K562 (cell line): Measurements from ENCODE around the gene ZNF48. TPM values are rescaled to one million over a fixed set of nuclear protein-coding genes. Genes with fewer than 3 reads are reported as not detected.

Experiments used
- ASH1L ChIP-seq: fragments of 450-650 bp; IDR thresholded peaks from 2 replicates; pipeline ENCODE4 v1.6.1; 2018; ENCODE audit warnings: borderline replicate concordance, mild to moderate bottlenecking, low read depth; ENCODE audit not compliant: partially characterized antibody
- CBX2 ChIP-seq: fragments of 200-600 bp; sonication (generic); IDR thresholded peaks from one replicate; pipeline ENCODE4 v1.6.1; 2012; ENCODE audit warnings: mild to moderate bottlenecking, low read length, inconsistent platforms; ENCODE audit not compliant: insufficient read depth, poor library complexity, severe bottlenecking
- CC2D1A ChIP-seq: fragments of 450-650 bp; IDR thresholded peaks from 2 replicates; pipeline ENCODE4 v1.6.1; 2017; ENCODE audit warnings: mild to moderate bottlenecking
- DNMT1 ChIP-seq: fragments of 450-650 bp; IDR thresholded peaks from 2 replicates; pipeline ENCODE4 v1.6.1; 2016; ENCODE audit warnings: antibody characterized with exemption, mild to moderate bottlenecking
- E2F3 ChIP-seq: fragments of 250-450 bp; sonication (Bioruptor Pico); IDR thresholded peaks from 2 replicates; pipeline ENCODE4 v1.4.0; 2020; ENCODE audit warnings: mild to moderate bottlenecking
- GATA2 ChIP-seq: sonication (generic); formaldehyde crosslinking; IDR thresholded peaks from 2 replicates; pipeline ENCODE4 v1.4.0; 2020; ENCODE audit warnings: mild to moderate bottlenecking, missing genetic modification reagents
- HDGF ChIP-seq: fragments of 450-650 bp; IDR thresholded peaks from 2 replicates; pipeline ENCODE4 v1.6.1; 2016
- HOXB6 ChIP-seq: fragments of 250-450 bp; sonication (Bioruptor Pico); IDR thresholded peaks from 2 replicates; pipeline ENCODE4 v1.5.1; 2022; ENCODE audit warnings: mild to moderate bottlenecking, borderline replicate concordance
- IFI16 ChIP-seq: fragments of 250-450 bp; sonication (Bioruptor Pico); IDR thresholded peaks from 2 replicates; pipeline ENCODE4 v2.1.2; 2022; ENCODE audit warnings: mild to moderate bottlenecking, inconsistent platforms
- MEIS2 ChIP-seq: fragments of 450-650 bp; IDR thresholded peaks from 2 replicates; pipeline ENCODE4 v1.6.1; 2014; ENCODE audit warnings: mild to moderate bottlenecking; ENCODE audit not compliant: partially characterized antibody
- NFE2L1 ChIP-seq: fragments of 450-650 bp; IDR thresholded peaks from 2 replicates; pipeline ENCODE4 v1.6.1; 2016; ENCODE audit warnings: missing genetic modification characterization, low read depth, mild to moderate bottlenecking, missing compliant biosample characterization, moderate library complexity, borderline replicate concordance
- PHB ChIP-seq: fragments of 250-450 bp; sonication (Bioruptor Pico); IDR thresholded peaks from 2 replicates; pipeline ENCODE4 v1.5.0; 2021
- PHF21A ChIP-seq: fragments of 450-650 bp; IDR thresholded peaks from 2 replicates; pipeline ENCODE4 v1.6.1; 2017; ENCODE audit warnings: low read depth, borderline replicate concordance
- PTTG1 ChIP-seq: fragments of 450-650 bp; IDR thresholded peaks from 2 replicates; pipeline ENCODE4 v1.6.1; 2016; ENCODE audit warnings: low read depth, mild to moderate bottlenecking, missing genetic modification characterization, missing compliant biosample characterization
- TCFL5 ChIP-seq: fragments of 250-450 bp; sonication (Bioruptor Pico); conservative IDR thresholded peaks from 2 replicates; pipeline ENCODE4 v1.6.1; 2021; ENCODE audit warnings: mild to moderate bottlenecking, moderate library complexity, matching md5 sums
- TEAD1 ChIP-seq, 2 experiments: fragments of 450-650 bp in 1 of 2; sonication (generic) in 1 of 2; formaldehyde crosslinking; IDR thresholded peaks; 2 replicates each; pipeline versions ENCODE4 v1.4.0 to v1.8.0; 2020 to 2022; ENCODE audit warnings: mild to moderate bottlenecking in 2 of 2, missing genetic modification reagents in 1 of 2
- THRAP3 ChIP-seq: fragments of 450-650 bp; IDR thresholded peaks from 2 replicates; pipeline ENCODE4 v1.6.1; 2016; ENCODE audit warnings: mild to moderate bottlenecking, inconsistent platforms, borderline replicate concordance
- ZKSCAN3 ChIP-seq: fragments of 250-450 bp; sonication (Bioruptor Pico); IDR thresholded peaks from 2 replicates; pipeline ENCODE4 v1.4.0; 2020
- ZNF23 ChIP-seq: fragments of 250-450 bp; sonication (Bioruptor Pico); IDR thresholded peaks from 2 replicates; pipeline ENCODE4 v1.4.0; 2020; ENCODE audit warnings: mild to moderate bottlenecking
- ZNF551 ChIP-seq: fragments of 250-450 bp; sonication (Bioruptor Pico); IDR thresholded peaks from 2 replicates; pipeline ENCODE4 v1.5.0; 2021; ENCODE audit warnings: mild to moderate bottlenecking, moderate library complexity
- ZNF584 ChIP-seq: fragments of 200-800 bp; sonication (Bioruptor generic); IDR thresholded peaks from 2 replicates; pipeline ENCODE4 v1.6.1; 2016; ENCODE audit warnings: low read depth, mild to moderate bottlenecking, missing genetic modification characterization, missing compliant biosample characterization
- polyA plus RNA-seq, 8 experiments: library from polyadenylated mRNA; depleted of rRNA in 4 of 8; stranded (reverse) in 5 of 8; unstranded in 3 of 8; fragments of >200 nt; fragmentation: Nextera tagmentation in 2 of 8; fragmentation: Illumina TruSeq in 1 of 8; extraction: Ambion mirVana in 2 of 8; extraction: Trizol in 1 of 8; gene quantifications; 2 replicates each; pipeline versions ENCODE4 v1.2.1 to v1.2.3, GENCODE V29; 2011 to 2014; ENCODE audit warnings: inconsistent platforms in 1 of 8, missing spikeins in 1 of 8
- total RNA-seq, 7 experiments: library from RNA; depleted of rRNA in 6 of 7; stranded (reverse); fragments of >200 nt in 6 of 7; fragmentation: Illumina TruSeq in 2 of 7; extraction: Trizol in 2 of 7; gene quantifications; 2 replicates each; pipeline versions ENCODE4 v1.2.1 to v1.2.3, GENCODE V29; 2011 to 2021; ENCODE audit warnings: low replicate concordance in 1 of 7
- TF ChIP-seq, protein P1 (sequence below): fragments of 250-450 bp; sonication (Bioruptor Pico); IDR thresholded peaks from 2 replicates; pipeline ENCODE4 v1.8.0; 2022; ENCODE audit warnings: inconsistent platforms, mild to moderate bottlenecking, moderate library complexity, borderline replicate concordance
- TF ChIP-seq, protein P2 (sequence below), 2 experiments: fragments of 450-650 bp in 1 of 2; sonication (generic) in 1 of 2; formaldehyde crosslinking; conservative IDR thresholded peaks; 2 replicates each; pipeline versions ENCODE4 v1.4.0 to v1.8.1; 2020 to 2022; ENCODE audit warnings: mild to moderate bottlenecking in 1 of 2, missing genetic modification reagents in 1 of 2
- TF ChIP-seq, protein P3 (sequence below): sonication (generic); formaldehyde crosslinking; IDR thresholded peaks from 2 replicates; pipeline ENCODE4 v1.8.0; 2022; ENCODE audit warnings: mild to moderate bottlenecking, low read depth, missing genetic modification reagents
- TF ChIP-seq, protein P4 (sequence below): IDR thresholded peaks from 2 replicates; pipeline ENCODE4 v1.6.1; 2016; ENCODE audit warnings: missing genetic modification characterization, missing compliant biosample characterization

The ZNF48 gene
- total and polyA plus RNA-seq, 9 of the 15 experiments (the other 6 are each of a cell fraction or from before 2014, with no cell fraction given) = 0.38 to 11.6 (median 4.7) TPM

DNA sequence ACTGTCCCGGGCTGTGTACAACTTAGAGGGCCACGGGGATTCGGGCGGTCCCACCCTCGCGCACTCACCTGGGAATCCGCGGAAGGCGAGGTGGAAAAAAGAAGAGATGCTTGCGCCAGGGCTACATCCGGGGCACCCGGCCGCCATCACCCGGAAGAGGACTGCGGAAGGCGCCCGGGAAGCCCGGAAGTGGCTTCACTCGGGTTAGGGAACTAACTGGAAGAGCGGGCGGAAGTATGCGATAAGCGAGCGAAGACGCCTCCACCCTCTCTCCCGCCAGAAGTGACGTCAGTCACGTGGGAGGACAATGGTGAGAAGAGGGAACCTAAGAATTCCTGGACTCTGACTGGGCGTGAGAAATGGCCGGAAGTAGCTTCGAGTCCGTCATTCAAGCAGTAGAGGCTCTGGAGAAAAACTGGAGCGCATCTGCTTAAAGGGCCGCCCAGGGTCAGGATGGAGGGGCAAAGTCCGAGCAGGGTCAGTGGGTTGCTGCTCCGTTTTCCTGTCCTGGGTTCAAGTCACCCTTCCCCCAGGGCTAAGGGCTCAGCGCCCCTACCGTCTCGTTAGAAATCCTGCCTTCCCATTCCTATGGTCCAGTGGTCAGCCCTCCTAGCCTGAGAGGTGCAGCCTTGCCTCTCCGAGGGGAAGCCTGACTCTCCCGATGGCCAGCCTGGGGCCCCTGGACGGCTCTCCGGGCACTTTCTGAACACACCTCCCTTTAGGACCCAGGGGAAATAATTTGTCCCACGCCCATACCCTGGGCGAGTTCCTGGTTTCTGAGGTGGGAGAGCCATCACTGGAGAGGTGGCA is 39.9 kb upstream of the ZNF48 start, which contains the start of gene CD2BP2 (continued):
- TF ChIP-seq, protein P1, sequence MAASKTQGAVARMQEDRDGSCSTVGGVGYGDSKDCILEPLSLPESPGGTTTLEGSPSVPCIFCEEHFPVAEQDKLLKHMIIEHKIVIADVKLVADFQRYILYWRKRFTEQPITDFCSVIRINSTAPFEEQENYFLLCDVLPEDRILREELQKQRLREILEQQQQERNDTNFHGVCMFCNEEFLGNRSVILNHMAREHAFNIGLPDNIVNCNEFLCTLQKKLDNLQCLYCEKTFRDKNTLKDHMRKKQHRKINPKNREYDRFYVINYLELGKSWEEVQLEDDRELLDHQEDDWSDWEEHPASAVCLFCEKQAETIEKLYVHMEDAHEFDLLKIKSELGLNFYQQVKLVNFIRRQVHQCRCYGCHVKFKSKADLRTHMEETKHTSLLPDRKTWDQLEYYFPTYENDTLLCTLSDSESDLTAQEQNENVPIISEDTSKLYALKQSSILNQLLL (CRISPR knock-in tag) = no peak
- TF ChIP-seq, protein P2, sequence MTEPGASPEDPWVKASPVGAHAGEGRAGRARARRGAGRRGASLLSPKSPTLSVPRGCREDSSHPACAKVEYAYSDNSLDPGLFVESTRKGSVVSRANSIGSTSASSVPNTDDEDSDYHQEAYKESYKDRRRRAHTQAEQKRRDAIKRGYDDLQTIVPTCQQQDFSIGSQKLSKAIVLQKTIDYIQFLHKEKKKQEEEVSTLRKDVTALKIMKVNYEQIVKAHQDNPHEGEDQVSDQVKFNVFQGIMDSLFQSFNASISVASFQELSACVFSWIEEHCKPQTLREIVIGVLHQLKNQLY (CRISPR knock-in tag; conservative IDR thresholded peaks at IDR 0.05) = no peak
- TF ChIP-seq ZNF551 (CRISPR knock-in tag) (no peak), GATA2 (CRISPR knock-in tag) (peak; percentile 32), IFI16 (CRISPR knock-in tag) (no peak), TCFL5 (no peak), PHF21A (no peak), E2F3 (CRISPR knock-in tag) (0 out of 2 replicates have a peak, but pooled peaks have one; percentile 71), HOXB6 (CRISPR knock-in tag) (no peak), CC2D1A (no peak; the same call in 1 of the 2 replicates), MEIS2 (peak; percentile 47), HDGF (no peak), ZNF584 (CRISPR knock-in tag) (peak; percentile 78; the same call in 1 of the 2 replicates), ZKSCAN3 (CRISPR knock-in tag) (no peak), CBX2 (no peak), ASH1L (peak; percentile 79), ZNF23 (CRISPR knock-in tag) (no peak), THRAP3 (no peak), DNMT1 (no peak; the same call in 1 of the 2 replicates), PTTG1 (tag) (no peak), NFE2L1 (tag) (no peak), PHB (CRISPR knock-in tag) (peak; percentile 74; the same call in 1 of the 2 replicates), TEAD1 (CRISPR knock-in tag; IDR thresholded peaks at IDR 0.05) (peak in 1 of 2 experiments; percentile 92; a peak in 2 of 4 replicates)
- TF ChIP-seq, protein P3, sequence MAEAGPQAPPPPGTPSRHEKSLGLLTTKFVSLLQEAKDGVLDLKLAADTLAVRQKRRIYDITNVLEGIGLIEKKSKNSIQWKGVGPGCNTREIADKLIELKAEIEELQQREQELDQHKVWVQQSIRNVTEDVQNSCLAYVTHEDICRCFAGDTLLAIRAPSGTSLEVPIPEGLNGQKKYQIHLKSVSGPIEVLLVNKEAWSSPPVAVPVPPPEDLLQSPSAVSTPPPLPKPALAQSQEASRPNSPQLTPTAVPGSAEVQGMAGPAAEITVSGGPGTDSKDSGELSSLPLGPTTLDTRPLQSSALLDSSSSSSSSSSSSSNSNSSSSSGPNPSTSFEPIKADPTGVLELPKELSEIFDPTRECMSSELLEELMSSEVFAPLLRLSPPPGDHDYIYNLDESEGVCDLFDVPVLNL (CRISPR knock-in tag) = no peak
- TF ChIP-seq, protein P4, sequence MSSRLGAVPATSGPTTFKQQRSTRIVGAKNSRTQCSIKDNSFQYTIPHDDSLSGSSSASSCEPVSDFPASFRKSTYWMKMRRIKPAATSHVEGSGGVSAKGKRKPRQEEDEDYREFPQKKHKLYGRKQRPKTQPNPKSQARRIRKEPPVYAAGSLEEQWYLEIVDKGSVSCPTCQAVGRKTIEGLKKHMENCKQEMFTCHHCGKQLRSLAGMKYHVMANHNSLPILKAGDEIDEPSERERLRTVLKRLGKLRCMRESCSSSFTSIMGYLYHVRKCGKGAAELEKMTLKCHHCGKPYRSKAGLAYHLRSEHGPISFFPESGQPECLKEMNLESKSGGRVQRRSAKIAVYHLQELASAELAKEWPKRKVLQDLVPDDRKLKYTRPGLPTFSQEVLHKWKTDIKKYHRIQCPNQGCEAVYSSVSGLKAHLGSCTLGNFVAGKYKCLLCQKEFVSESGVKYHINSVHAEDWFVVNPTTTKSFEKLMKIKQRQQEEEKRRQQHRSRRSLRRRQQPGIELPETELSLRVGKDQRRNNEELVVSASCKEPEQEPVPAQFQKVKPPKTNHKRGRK = no peak
